HEK293 (cell line): ENCODE data around the gene ICAM2.

Source experiments
- KLF8 ChIP-seq: fragments of 450-650 bp; formaldehyde crosslinking; IDR thresholded peaks from 2 replicates; pipeline ENCODE4 v1.5.1; 2016; ENCODE audit warnings: missing biosample characterization, missing genetic modification characterization
- MYNN ChIP-seq: fragments of 450-650 bp; formaldehyde crosslinking; IDR thresholded peaks from 2 replicates; pipeline ENCODE4 v1.5.1; 2016; ENCODE audit warnings: missing biosample characterization, missing genetic modification characterization, borderline replicate concordance
- ZNF561 ChIP-seq: fragments of 450-650 bp; IDR thresholded peaks from 2 replicates; pipeline ENCODE4 v1.5.1; 2018; ENCODE audit warnings: missing biosample characterization, missing genetic modification characterization, borderline replicate concordance
- ZNF600 ChIP-seq: fragments of 450-650 bp; formaldehyde crosslinking; IDR thresholded peaks from 2 replicates; pipeline ENCODE4 v1.5.1; 2016; ENCODE audit warnings: missing biosample characterization, missing genetic modification characterization
- ZNF785 ChIP-seq: fragments of 450-650 bp; formaldehyde crosslinking; IDR thresholded peaks from 2 replicates; pipeline ENCODE4 v1.5.1; 2016; ENCODE audit warnings: missing biosample characterization, missing genetic modification characterization
- TF ChIP-seq, protein P1 (sequence below): fragments of 450-650 bp; formaldehyde crosslinking; IDR thresholded peaks from 2 replicates; pipeline ENCODE4 v1.5.1; 2016; ENCODE audit warnings: missing biosample characterization, missing genetic modification characterization

DNA sequence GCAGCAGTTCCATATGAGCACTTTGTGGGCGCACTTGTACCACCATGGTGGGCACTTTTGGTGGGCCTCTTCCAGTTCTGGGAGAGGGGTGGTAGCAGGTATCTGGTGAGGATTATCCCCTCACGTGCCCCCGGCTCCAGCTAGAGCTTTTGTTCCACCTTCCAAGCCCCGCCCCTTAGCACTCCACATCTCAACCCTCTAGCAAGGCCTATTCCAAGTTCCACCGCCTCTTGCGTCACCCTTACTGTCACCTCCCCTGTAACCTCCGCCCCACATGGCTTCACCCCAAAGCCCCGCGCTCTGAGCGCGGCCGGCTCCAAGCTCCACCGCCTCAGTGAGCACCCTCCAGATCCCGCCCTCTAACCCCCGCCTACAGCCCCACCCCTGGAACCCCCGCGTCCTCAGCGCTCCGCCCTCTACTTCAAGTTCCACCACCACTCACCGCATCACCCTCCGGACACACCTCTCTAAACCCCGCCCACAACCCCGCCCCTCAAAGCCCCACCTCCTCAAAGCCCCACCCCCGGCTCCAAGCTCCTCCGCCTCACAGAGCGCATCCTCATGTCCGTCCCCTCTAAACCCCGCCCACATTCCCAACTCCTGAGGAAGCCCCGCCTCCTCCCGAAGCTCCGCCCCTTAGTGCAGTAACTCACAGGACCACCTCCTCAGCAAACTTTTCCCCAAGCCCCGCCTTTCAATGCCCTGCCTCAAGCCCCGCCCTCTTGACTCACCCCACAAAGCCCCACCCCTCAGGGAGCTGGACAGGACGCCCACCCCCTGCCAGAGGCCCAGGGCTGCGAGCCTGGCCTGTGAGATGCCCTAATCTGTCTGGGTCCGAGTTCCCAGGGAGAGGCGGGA, 58.8 kb downstream of the ICAM2 start:
- TF ChIP-seq ZNF785 (tag by site-specific recombination) (no peak), MYNN (tag by site-specific recombination) (no peak), ZNF600 (tag by site-specific recombination) (no peak), KLF8 (tag by site-specific recombination) (peak; percentile 81), ZNF561 (tag by site-specific recombination) (no peak)
- TF ChIP-seq, protein P1, sequence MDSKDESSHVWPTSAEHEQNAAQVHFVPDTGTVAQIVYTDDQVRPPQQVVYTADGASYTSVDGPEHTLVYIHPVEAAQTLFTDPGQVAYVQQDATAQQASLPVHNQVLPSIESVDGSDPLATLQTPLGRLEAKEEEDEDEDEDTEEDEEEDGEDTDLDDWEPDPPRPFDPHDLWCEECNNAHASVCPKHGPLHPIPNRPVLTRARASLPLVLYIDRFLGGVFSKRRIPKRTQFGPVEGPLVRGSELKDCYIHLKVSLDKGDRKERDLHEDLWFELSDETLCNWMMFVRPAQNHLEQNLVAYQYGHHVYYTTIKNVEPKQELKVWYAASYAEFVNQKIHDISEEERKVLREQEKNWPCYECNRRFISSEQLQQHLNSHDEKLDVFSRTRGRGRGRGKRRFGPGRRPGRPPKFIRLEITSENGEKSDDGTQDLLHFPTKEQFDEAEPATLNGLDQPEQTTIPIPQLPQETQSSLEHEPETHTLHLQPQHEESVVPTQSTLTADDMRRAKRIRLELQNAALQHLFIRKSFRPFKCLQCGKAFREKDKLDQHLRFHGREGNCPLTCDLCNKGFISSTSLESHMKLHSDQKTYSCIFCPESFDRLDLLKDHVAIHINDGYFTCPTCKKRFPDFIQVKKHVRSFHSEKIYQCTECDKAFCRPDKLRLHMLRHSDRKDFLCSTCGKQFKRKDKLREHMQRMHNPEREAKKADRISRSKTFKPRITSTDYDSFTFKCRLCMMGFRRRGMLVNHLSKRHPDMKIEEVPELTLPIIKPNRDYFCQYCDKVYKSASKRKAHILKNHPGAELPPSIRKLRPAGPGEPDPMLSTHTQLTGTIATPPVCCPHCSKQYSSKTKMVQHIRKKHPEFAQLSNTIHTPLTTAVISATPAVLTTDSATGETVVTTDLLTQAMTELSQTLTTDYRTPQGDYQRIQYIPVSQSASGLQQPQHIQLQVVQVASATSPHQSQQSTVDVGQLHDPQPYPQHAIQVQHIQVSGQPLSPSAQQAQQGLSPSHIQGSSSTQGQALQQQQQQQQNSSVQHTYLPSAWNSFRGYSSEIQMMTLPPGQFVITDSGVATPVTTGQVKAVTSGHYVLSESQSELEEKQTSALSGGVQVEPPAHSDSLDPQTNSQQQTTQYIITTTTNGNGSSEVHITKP (tag by site-specific recombination) = no peak
